HG03442 (cell line): ENCODE measurements around the gene TOP2B.

Experiments
- ATAC-seq: cut with Tn5 transposase; IDR thresholded peaks from one replicate; pipeline ENCODE4 v1.9.1; 2021; ENCODE audit warnings: mild to moderate bottlenecking, moderate library complexity; ENCODE audit not compliant: unreplicated experiment

The TOP2B gene

GRCh38 chr3:25584011-25584789 is 80.5 kb downstream of the TOP2B start:
- ATAC-seq = no peak

GRCh38 chr3:25583343-25583742 is 81.4 kb downstream of the TOP2B start:
- ATAC-seq = no peak

GRCh38 chr3:25582242-25582641 is 82.5 kb downstream of the TOP2B start:
- ATAC-seq = no peak

- ATAC-seq = no peak
Observed at GRCh38 chr3:25581823-25582222, 82.9 kb downstream of the TOP2B start.

- ATAC-seq = no peak
Observed at GRCh38 chr3:25581335-25581734, 83.4 kb downstream of the TOP2B start.

- no peak for ATAC-seq
Observed at GRCh38 chr3:25580534-25580933, 84.2 kb downstream of the TOP2B start.

GRCh38 chr3:25578059-25578458 is 86.6 kb downstream of the TOP2B start:
- ATAC-seq = no peak

- ATAC-seq = no peak
Observed at GRCh38 chr3:25576831-25577454, 87.8 kb downstream of the TOP2B start.

GRCh38 chr3:25576146-25576545 is 88.6 kb downstream of the TOP2B start:
- no peak for ATAC-seq

GRCh38 chr3:25575001-25575400 is 89.7 kb downstream of the TOP2B start:
- no peak for ATAC-seq

- no peak for ATAC-seq
Observed at GRCh38 chr3:25574172-25574765, 90.4 kb downstream of the TOP2B start.

GRCh38 chr3:25573386-25574171 is 91.1 kb downstream of the TOP2B start:
- ATAC-seq = no peak

GRCh38 chr3:25572919-25573385 is 91.8 kb downstream of the TOP2B start:
- no peak for ATAC-seq

GRCh38 chr3:25572336-25572735 is 92.4 kb downstream of the TOP2B start:
- ATAC-seq = no peak

- ATAC-seq = no peak
Observed at GRCh38 chr3:25571285-25571684, 93.4 kb downstream of the TOP2B start.

GRCh38 chr3:25568525-25569078 is 96.1 kb downstream of the TOP2B start:
- no peak for ATAC-seq

- no peak for ATAC-seq
Observed at GRCh38 chr3:25567806-25568524, 96.7 kb downstream of the TOP2B start.

GRCh38 chr3:25567388-25567787 is 97.3 kb downstream of the TOP2B start:
- no peak for ATAC-seq

- ATAC-seq = no peak
Observed at GRCh38 chr3:25566358-25566920, 98.3 kb downstream of the TOP2B start.

- no peak for ATAC-seq
Observed at GRCh38 chr3:25565807-25566206, 98.9 kb downstream of the TOP2B start.
